KG1 (cell line): ENCODE measurements around the gene KRT25.

Experiments
- DNase-seq: peaks from one replicate; lab custom pipeline; 2025; lab: John Stamatoyannopoulos, UW

The KRT25 gene, protein sequence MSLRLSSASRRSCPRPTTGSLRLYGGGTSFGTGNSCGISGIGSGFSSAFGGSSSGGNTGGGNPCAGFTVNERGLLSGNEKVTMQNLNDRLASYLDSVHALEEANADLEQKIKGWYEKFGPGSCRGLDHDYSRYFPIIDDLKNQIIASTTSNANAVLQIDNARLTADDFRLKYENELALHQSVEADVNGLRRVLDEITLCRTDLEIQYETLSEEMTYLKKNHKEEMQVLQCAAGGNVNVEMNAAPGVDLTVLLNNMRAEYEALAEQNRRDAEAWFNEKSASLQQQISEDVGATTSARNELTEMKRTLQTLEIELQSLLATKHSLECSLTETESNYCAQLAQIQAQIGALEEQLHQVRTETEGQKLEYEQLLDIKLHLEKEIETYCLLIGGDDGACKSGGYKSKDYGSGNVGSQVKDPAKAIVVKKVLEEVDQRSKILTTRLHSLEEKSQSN

DNA sequence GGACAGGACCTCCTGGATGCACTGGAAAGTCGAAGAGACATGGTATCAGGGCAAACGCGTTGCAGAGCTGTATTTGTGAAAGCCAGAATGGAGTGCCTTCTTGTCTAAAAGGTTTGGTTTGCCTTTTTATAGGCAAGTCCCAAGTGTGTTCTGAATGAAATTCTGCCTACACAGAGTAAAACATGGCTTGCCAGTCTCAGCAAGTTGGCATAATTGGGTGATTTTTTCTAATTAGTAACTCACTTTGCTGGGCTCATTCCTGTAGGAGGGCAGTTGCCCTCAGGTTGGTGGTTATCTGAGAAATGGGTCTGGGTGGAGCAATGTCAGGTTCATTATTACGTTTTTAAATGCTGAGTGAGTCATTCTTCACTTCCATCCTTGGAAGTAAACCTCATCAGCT lies at the start of gene KRT25:
Gene KRT25, minus strand, starts transcription at position 101 of the 400 bp plus-strand sequence. Its CDS starts 60 bp downstream, at position 41.
- DNase-seq = no peak

DNA sequence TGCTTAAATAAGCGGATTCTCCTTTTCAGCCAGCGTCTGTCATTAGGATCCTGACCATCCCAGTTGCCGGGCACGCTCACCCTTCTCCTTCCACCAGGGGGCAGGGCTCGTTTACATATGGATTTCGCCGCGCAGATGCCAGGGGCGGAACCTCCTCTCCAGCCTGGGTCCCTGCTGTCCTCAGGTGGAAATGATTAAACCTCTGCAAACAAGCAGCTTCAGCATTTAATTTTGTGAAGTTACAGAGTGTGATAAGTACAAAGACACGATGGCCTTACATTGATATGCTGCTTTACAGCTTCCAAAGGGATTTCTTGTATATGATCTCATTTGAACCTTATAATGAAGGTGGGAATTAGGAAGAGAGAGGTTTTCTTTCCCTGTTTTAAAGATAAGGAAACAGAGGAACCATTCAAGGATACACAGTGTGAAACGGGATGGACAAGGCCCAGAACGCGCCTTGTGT lies 48.5 kb upstream of the KRT25 start:
- no peak for DNase-seq

DNA sequence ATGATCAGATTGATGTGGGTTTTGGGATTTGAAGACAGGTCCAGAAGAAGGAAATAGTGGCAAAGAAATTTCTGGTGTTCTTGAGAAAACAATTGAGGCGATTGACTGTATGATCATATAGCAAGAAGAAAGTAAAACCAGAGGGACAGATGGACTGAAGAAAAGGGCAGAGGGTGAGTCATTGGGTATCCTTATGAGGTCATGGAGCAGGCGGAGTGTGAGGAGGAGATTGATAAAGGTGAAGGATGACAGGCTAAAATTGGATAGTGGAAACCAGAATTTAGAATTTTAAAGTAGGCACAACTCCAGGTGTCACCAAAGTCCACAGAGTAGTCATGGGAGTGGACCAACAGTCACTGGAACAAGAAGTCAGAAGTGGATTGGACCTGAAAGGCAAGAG lies 46.0 kb upstream of the KRT25 start:
- DNase-seq = no peak

DNA sequence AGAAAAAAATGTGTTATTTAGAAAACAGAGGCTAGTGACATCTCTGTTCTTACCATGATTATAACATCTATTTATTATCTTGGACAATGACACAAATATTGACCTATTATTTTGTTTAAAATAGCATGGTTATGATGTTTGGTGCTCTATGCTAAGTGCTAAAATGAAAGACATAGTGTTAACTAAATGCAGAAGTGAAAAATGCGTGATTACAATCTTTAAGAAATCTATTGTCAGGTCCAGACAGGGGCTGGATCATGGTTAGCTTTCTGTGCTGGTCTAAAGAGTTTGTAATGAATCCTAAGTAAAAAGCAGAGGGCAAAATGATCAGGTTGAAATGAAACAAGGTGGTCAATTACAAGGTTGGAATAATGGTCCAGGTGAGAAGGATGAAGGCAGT lies 45.2 kb upstream of the KRT25 start:
- DNase-seq = no peak

DNA sequence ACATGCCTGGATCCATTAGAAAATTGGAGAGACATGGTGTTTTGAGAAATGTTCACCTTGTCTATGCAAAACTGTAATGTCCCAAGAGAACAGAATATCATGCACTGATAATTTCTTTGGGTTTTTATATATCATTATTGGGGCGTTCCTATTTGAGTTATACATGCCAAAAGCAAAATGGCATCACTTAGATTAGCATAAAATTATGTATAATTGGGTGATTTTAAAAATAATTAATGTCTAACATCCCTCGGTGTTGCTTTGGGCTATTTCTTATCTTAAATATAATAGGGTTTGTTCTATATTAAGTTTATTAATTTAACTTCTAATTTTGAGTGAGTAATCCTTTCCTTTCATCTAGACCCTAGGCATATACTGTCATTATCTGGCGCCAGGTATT lies 44.7 kb upstream of the KRT25 start, which contains the start of gene KRT28:
Gene KRT28, minus strand, starts transcription at position 101 of the 400 bp plus-strand sequence. Its CDS starts 66 bp downstream, at position 35.
- no peak for DNase-seq

DNA sequence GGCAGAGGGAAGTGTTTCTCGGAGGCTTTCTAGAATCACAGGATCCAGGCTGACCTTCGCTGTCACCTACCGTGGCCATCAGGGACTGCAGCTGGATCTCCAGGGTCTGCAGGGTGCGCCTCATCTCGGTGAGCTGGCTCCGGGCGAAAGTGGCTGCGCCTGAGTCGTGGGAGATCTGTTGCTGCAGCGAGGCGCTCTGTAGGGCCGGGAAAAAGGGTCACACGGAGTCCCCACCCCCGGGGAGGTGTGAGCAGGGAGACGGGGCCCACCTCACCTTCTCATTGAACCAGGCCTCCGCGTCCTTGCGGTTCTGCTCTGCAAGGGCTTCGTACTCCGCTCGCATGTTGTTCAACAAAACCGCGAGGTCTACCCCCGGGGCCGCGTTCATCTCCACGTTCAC lies 41.7 kb upstream of the KRT25 start:
- DNase-seq = no peak

DNA sequence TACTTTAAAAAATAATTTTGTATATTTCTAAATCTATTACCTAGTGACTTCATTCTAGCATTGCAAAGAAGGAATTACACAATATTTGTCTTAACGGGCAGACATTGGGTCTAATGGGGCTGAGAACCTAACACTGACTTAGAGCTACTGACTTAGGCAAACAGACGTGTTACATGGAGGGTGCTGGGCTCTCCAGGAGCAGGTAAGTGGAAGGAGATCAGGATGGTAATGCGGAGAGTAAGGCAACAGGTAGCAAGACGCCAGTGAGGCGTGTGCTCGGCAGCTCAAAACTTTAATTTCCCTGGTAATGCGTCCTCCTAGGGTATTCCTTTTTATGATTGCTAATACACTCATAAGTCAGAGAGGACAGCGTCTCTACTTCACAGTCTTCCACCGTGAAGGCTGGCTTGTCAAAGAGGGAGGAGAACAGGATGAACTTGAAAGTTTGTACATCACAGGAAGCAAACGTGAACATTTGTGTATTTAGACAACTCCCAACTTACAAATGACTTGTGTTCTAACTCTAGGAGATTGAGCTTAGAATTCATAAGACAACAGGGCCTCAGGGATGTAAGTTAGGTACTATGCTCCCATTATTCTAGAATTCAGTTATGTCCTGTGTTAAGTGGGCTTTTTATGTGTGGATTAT lies 40.0 kb upstream of the KRT25 start:
- no peak for DNase-seq

DNA sequence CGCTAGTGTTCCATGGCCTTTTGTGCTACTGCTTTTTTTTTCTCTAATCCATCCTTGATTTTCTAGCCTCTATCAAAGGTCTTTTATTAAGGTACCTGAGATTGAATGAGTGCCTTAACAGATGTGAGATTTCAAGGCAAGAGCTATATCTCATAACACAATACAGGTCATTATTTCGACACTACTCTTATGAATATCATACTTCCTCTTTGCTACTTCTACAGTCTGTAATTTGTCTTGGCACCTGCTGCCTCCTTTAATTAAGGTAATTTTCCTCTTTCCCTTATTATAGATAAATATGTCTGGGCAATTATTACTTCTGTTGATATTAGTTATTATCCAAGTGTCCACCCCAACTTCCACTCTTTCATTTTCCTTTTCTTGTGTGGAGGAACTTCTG lies 39.3 kb upstream of the KRT25 start:
- no peak for DNase-seq

DNA sequence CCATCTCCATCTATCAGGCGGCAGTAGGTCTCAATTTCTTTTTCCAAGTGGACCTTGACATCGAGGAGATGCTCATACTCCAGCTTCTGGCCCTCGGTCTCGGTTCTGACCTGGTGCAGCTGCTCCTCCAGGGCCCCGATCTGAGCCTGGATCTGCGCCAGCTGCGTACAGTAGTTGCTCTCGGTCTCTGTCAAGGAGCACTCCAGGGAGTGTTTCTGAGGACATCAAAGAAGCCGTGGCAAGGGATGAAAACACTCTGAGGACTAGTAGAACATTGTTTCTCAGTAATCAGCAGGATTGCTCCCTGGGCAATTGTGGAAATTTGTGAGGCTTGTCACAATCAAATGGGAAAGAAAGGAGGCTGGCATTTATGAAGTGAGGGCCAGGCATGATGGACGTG lies 38.7 kb upstream of the KRT25 start:
- DNase-seq = no peak

DNA sequence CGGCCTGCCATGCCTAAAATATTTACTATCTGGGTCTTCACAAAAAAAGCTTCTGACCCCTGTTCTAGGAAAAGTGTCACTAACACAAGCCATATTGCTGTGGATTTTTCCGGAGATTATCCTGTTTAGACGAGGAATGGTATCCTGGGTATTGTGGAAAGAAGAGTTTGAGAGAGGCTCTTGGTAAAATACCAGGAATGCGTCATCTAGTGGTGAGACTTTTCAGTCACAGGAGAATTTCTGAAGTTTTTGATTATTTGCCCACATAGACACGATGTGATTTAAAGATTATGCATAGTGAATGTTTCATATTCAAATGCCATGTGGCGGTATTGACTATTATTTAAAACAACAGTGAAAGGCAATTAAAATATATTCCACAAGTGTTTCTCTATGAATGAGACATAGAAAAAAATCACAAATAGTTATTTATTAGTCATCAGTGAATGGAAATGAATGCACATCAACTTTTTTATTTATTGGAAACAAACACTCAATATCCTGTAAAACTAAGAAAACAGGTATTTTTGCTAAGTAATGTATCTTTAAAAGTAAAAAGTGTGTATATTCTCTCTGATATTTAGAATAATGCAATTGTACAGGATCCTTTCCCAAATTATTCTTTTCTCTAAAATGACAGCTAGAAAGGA lies 36.8 kb upstream of the KRT25 start:
- DNase-seq = no peak

DNA sequence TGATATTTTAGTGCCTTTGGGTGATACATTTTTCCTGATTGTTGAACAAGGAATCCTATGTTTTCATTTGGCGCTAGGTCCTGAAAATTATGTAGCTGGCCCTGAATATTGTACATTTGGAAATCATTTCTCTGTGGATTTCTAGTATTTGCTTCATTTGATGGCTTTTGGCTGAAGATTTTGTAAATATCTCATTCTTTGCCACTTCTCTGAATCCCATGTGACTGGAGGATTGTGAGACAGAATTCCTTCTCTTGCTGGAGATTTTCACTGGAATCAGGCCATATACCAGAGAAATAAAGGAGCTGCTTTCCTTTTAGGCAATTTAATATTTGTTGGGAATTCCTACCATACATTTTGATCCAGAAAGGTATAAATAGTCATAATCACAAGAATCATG lies 36.0 kb upstream of the KRT25 start:
- no peak for DNase-seq

DNA sequence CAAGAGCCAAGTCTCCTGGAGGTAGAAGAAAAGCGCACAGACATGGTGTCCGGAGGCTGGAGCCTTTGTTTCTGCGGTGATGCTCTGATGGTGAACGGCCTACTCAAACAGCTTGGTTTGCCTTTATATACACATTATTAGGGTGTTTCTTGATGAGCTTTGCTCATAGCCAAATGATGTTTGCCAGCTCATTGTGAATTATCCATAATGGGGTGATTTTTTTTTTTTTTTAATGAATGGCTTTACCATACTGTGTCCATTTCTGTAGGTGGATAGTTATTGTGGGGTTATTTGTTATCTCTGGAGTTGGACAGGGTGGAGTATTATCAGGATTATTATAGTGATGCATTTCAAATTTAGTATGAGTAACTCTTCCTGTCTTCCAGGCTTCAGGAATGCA lies 27.3 kb upstream of the KRT25 start, which contains the start of gene KRT27:
Gene KRT27, minus strand, starts transcription at position 101 of the 400 bp plus-strand sequence. Its CDS starts 57 bp downstream, at position 44.
- DNase-seq = no peak

DNA sequence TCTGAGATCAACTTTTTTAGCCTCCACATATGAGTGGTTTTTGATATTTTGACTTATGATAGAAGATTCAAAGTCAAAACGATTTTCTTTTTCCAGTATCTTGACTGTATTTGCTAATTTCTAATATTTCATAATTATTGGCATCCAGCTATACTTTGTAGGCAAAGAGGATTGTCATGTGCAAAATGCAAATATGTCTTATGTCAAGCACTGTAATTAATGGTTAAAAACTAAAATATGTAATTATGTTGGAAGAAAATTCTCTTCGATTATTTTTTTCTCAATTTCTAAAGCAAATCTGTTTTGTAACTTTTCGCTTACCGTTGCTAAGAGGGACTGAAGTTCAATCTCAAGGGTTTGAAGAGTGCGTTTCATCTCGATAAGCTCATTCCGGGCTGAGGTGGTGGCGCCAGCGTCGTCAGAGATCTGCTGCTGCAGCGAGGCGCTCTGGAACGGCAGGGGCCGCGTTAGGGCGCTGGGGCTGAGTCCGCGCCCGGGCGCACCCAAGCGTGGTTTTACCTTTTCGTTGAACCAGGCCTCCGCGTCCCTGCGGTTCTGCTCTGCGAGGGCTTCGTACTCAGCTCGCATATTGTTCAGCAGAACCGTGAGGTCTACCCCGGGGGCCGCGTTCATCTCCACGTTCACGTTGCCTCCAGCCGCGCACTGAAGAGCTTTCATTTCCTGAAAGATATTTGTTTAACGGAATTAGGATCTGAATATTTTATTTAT lies 24.2 kb upstream of the KRT25 start:
- no peak for DNase-seq

DNA sequence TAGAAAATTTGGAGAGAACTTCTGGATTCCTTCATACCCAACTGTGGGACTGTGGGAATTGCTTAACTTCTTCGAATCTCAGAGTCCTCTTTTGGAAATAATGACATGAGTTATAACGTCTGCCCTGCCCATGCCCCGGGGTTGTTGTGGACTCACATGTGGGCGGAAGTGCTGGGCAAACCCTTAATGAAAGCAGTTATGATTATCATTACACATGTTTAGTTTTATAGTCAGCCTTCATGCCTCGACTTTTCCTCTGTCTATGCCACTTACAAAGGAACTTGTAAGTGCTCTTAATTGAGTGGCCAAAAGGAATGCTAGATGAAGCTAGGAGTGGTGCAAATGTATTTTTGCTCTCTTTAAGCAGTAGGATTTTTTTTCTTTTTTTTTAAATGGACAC lies 23.3 kb upstream of the KRT25 start:
- no peak for DNase-seq

DNA sequence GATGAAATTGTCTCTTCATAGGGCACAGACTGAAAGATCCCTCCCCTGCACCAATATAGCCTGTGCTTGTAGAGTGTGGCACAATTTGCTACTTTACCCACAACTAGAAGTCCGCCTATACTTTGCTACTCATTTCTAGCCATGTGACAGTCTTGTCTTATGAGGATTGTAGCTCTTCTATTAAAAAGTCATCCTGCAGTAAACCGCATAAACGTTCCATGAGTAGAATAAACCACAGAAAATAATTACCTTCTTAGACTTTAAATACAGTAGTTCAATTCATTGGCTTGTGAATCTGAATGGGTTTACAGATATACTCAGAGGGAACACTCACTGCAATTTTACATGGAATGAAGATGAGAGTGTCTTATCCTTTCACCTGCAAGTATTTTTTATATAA lies 22.8 kb upstream of the KRT25 start:
- DNase-seq = no peak

DNA sequence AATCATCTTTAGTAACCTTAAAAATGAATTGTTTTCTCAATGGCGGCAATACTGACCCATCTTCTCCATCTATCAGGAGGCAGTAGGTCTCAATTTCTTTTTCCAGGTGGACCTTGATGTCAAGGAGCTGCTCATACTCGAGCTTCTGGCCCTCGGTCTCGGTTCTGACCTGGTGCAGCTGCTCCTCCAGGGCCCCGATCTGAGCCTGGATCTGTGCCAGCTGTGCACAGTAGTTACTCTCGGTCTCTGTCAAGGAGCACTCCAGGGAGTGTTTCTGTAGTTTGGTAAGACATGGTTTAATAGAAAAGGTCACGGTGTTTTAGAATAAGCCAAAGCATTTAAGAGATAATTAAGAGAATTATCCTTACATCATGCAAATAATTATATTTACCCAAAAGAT lies 22.3 kb upstream of the KRT25 start:
- DNase-seq = no peak

DNA sequence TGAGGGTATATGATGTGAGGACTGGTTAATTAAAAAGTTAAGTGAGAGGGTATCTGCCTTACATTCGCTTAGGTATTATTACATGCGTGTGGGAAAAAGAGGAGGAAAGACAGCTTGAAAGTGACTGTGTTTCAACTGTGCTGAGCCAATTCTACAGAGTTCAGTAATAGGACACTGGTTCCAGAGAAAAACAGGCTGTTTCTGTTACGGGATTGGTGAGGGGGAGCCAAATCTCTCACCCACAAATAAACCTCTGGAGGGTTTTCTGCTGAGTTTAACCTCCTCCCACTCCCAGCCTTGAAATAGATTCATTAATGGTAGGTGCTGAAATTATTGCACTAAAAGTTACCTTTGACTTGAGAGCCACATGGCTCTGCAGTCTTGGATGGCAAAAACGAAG lies 20.8 kb upstream of the KRT25 start:
- no peak for DNase-seq

DNA sequence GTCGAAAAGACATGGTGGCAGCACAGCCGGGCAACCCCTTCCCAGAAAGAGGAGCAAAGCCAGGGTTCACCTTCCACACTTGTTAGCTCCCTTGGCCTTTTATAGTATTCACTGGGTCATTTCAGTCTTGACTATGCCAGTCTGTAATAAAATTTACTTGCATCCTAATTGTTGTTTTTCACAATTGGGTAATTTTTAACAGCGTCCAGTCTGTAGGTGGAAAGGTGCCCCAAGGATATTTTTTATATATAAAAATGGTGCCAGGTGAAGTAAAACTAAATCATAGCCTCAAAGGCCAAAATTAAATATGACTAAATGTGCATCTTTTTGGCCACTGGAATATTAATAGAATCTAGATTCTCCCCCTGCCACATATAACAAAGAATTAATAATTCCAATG lies 17.0 kb upstream of the KRT25 start, which contains the start of gene KRT26:
Gene KRT26, minus strand, starts transcription at position 101 of the 400 bp plus-strand sequence. Its CDS starts 88 bp downstream, at position 13.
- DNase-seq = no peak

DNA sequence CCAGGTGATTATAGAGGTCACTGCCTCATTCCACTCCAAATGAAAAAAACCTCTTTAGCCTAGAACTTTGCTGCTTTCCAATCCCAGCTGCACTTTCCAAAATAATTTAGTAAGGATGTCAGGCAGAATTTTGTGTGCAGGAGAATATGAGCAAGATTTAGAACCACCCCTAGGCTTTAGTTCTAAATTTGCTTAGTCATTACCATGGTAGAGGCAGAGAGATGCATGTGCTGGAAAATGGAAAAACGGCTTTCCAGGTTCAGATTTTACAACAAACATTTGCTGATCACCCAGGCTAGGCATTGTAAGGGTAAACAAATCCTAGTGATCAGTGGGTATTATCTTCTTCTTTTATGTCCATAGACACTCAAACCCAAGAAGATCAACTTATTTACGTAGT lies 10.5 kb upstream of the KRT25 start:
- DNase-seq = no peak

DNA sequence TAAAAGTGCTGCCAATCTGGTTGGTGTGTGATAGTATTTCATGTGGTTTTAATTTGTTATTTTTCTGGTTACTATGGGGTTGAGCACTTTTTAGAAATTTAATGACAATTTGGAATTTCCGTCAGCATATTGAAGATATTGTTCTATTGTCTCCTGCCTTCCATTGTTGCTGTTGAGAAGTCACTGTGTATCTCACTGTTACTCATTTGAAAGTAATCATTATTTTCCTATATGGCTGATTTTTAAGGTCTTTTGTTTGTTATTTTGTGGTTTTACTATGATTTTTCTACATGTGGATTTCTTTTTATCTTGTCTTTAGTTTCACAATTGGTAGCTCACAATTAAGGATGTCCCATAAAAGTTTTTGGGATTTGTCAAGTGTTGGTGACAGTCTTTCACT lies 8.6 kb upstream of the KRT25 start:
- no peak for DNase-seq

DNA sequence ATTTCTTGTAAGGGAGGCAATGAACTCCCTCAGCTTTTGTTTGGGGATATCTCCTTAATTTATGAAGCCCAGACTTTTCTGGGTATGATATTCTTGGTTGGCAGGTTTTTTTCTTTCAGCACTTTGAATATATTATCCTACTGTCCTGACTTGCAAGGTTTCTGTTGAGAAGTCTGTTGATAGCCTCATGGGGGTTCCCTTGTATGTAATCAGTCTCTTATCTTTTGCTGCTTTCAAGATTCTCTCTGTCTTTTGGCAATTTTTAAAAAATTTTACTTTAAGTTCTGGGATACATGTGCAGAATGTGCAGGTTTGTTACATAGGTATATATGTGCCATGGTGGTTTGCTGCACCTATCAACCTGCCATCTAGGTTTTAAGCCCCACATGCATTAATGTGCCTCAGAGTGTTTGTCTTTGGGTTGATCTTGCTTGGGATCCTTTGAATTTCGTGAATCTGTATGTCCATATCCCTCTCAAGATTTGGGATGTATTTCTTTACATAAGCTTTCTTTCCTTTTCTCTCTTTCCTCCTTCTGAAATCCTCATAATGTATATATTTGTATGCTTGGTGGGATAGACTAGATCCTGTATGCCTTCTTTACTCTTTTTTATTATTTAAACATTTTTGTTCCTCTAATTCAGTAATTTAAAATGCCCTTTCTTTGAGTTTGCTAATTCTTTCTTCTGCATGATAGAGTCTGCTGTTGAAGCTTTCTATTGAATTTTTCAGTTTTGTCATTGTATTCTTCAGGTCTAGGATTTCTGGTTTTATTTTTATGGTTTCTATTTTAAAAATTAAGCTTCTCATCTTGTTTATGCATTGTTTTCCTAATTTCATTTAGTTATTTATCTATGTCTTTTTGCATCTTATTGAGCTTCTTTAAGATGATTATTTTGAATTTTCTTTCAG lies 5.2 kb upstream of the KRT25 start:
- DNase-seq = no peak
